ACHN (cell line): ENCODE results near the gene MMP24.
A peak's percentile ranks its signal among the peaks of the same experiment; 100 is the strongest.

Source experiments
- DNase-seq: peaks from one replicate; pipeline ENCODE4 v3.0.0-alpha.2; 2015
- in situ Hi-C: cut with HindIII; loops from 2 replicates; pipeline ENCODE4 v1.10.0; 2017; ENCODE audit warnings: low sequenced_read_pairs, low pct_ligation_motif_present, low pct_unique_long_range_greater_than_20kb

MMP24 gene

GRCh38 chr20:35207950-35208611, 18.4 kb upstream of the MMP24 start:
- in situ Hi-C loops, result no loop called here
- peak; percentile 74 for DNase-seq

- in situ Hi-C loops, result no loop called here
- DNase-seq, result peak; percentile 35
Measured at GRCh38 chr20:35215066-35215956, 11.2 kb upstream of the MMP24 start.

GRCh38 chr20:35216541-35216940, 9.9 kb upstream of the MMP24 start:
- no peak for DNase-seq
- in situ Hi-C loops, result no loop called here

- DNase-seq, result no peak
- in situ Hi-C loops, result no loop called here
Measured at GRCh38 chr20:35223941-35224340, 2.5 kb upstream of the MMP24 start.

- DNase-seq, result no peak
- in situ Hi-C loops, result no loop called here
Measured at GRCh38 chr20:35224536-35224935, 2.0 kb upstream of the MMP24 start.

- in situ Hi-C loops, result no loop called here
- DNase-seq, result no peak
Measured at GRCh38 chr20:35225319-35226125, 968 bp upstream of the MMP24 start.

- in situ Hi-C loops, result no loop called here
- peak; percentile 52 for DNase-seq
Measured at GRCh38 chr20:35226884-35227681, 593 bp downstream of the MMP24 start.

GRCh38 chr20:35232575-35232974, 6.1 kb downstream of the MMP24 start:
- in situ Hi-C loops, result no loop called here
- DNase-seq, result no peak

GRCh38 chr20:35235881-35236280, 9.4 kb downstream of the MMP24 start:
- DNase-seq, result no peak
- in situ Hi-C loops, result no loop called here

GRCh38 chr20:35237486-35237885, 11.0 kb downstream of the MMP24 start:
- in situ Hi-C loops, result no loop called here
- DNase-seq, result no peak

GRCh38 chr20:35238170-35238569, 11.7 kb downstream of the MMP24 start:
- DNase-seq, result no peak
- in situ Hi-C loops, result no loop called here

- in situ Hi-C loops, result no loop called here
- no peak for DNase-seq
Measured at GRCh38 chr20:35238735-35239134, 12.2 kb downstream of the MMP24 start.

- in situ Hi-C loops, result no loop called here
- DNase-seq, result no peak
Measured at GRCh38 chr20:35240083-35240810, 13.8 kb downstream of the MMP24 start.

GRCh38 chr20:35240811-35241293, 14.4 kb downstream of the MMP24 start:
- in situ Hi-C loops, result no loop called here
- no peak for DNase-seq

GRCh38 chr20:35243317-35243716, 16.8 kb downstream of the MMP24 start:
- no peak for DNase-seq
- in situ Hi-C loops, result no loop called here

- DNase-seq, result no peak
- in situ Hi-C loops, result no loop called here
Measured at GRCh38 chr20:35243986-35244385, 17.5 kb downstream of the MMP24 start.

- in situ Hi-C loops, result no loop called here
- DNase-seq, result no peak
Measured at GRCh38 chr20:35246723-35247122, 20.2 kb downstream of the MMP24 start.
